HepG2 (cell line): ENCODE data around the gene TP53TG5. TPM values are rescaled to one million over a fixed set of nuclear protein-coding genes. Genes with fewer than 3 reads are reported as not detected.

Experiments used
- ASH2L ChIP-seq: fragments of 300-600, 200-600 bp; sonication (generic); IDR thresholded peaks from 2 replicates; pipeline ENCODE4 v1.7.0; 2017; ENCODE audit warnings: low read depth, mild to moderate bottlenecking, moderate library complexity, mixed read lengths, low read length; ENCODE audit not compliant: insufficient read length
- DZIP1 ChIP-seq: sonication (generic); formaldehyde crosslinking; IDR thresholded peaks from 2 replicates; pipeline ENCODE4 v1.5.0; 2020; ENCODE audit warnings: mild to moderate bottlenecking, missing genetic modification reagents
- GZF1 ChIP-seq: sonication (generic); formaldehyde crosslinking; IDR thresholded peaks from 2 replicates; pipeline ENCODE4 v1.5.1; 2020; ENCODE audit warnings: mild to moderate bottlenecking, missing genetic modification reagents
- HOXD1 ChIP-seq: sonication (generic); formaldehyde crosslinking; IDR thresholded peaks from 2 replicates; pipeline ENCODE4 v1.5.0; 2020; ENCODE audit warnings: missing genetic modification reagents
- JDP2 ChIP-seq: sonication (generic); formaldehyde crosslinking; IDR thresholded peaks from 2 replicates; pipeline ENCODE4 v1.8.1; 2022; ENCODE audit warnings: missing genetic modification reagents, borderline replicate concordance
- KLF11 ChIP-seq: IDR thresholded peaks from 2 replicates; pipeline ENCODE4 v1.6.1; 2016; ENCODE audit warnings: missing compliant biosample characterization
- MAZ ChIP-seq, 2 experiments: sonication (generic) in 1 of 2; formaldehyde crosslinking in 1 of 2; IDR thresholded peaks; 2 replicates each; pipeline versions ENCODE4 v1.5.0 to v1.6.1; 2012 to 2020; ENCODE audit warnings: low read depth in 2 of 2, mild to moderate bottlenecking in 2 of 2, borderline replicate concordance in 1 of 2, improper control_type of control experiment in 1 of 2, low read length in 1 of 2, missing genetic modification reagents in 1 of 2, moderate library complexity in 1 of 2
- NFE2 ChIP-seq: sonication (generic); formaldehyde crosslinking; IDR thresholded peaks from 2 replicates; pipeline ENCODE4 v1.4.0; 2020; ENCODE audit warnings: missing genetic modification reagents
- NONO ChIP-seq, 2 experiments: fragments of 450-650 bp in 1 of 2; sonication (generic) in 1 of 2; formaldehyde crosslinking in 1 of 2; IDR thresholded peaks in 1 of 2; conservative IDR thresholded peaks in 1 of 2; 2 replicates each; pipeline versions ENCODE4 v1.6.1 to v1.8.0; 2017 to 2022; ENCODE audit warnings: mild to moderate bottlenecking in 1 of 2, missing genetic modification reagents in 1 of 2, moderate library complexity in 1 of 2
- NR0B2 ChIP-seq: sonication (generic); formaldehyde crosslinking; IDR thresholded peaks from 2 replicates; pipeline ENCODE4 v1.4.0; 2020; ENCODE audit warnings: mild to moderate bottlenecking, missing genetic modification reagents
- PAF1 ChIP-seq: IDR thresholded peaks from 2 replicates; pipeline ENCODE4 v1.6.1; 2016; ENCODE audit warnings: missing genetic modification reagents, missing compliant biosample characterization
- SP4 ChIP-seq: sonication (generic); formaldehyde crosslinking; IDR thresholded peaks from 2 replicates; pipeline ENCODE4 v1.8.1; 2023; ENCODE audit warnings: mild to moderate bottlenecking, missing genetic modification reagents
- ZBTB14 ChIP-seq: sonication (generic); formaldehyde crosslinking; IDR thresholded peaks from 2 replicates; pipeline ENCODE4 v1.4.0; 2020; ENCODE audit warnings: missing genetic modification reagents
- ZBTB34 ChIP-seq: sonication (generic); formaldehyde crosslinking; IDR thresholded peaks from 2 replicates; pipeline ENCODE4 v1.8.0; 2022; ENCODE audit warnings: mild to moderate bottlenecking, missing genetic modification reagents
- ZGPAT ChIP-seq: IDR thresholded peaks from 2 replicates; pipeline ENCODE4 v1.6.1; 2016; ENCODE audit warnings: mild to moderate bottlenecking
- ZMYM3 ChIP-seq: sonication (generic); formaldehyde crosslinking; IDR thresholded peaks from 2 replicates; pipeline ENCODE4 v1.5.1; 2020; ENCODE audit warnings: mild to moderate bottlenecking, missing genetic modification reagents
- ZNF263 ChIP-seq: sonication (generic); formaldehyde crosslinking; IDR thresholded peaks from 2 replicates; pipeline ENCODE4 v1.4.0; 2020; ENCODE audit warnings: missing genetic modification reagents
- ZNF274 ChIP-seq: sonication (generic); formaldehyde crosslinking; IDR thresholded peaks from 2 replicates; pipeline ENCODE4 v1.5.1; 2020; ENCODE audit warnings: mild to moderate bottlenecking, missing genetic modification reagents
- ZNF552 ChIP-seq: sonication (generic); formaldehyde crosslinking; IDR thresholded peaks from 2 replicates; pipeline ENCODE4 v1.9.0; 2022; ENCODE audit warnings: missing genetic modification reagents, mild to moderate bottlenecking, borderline replicate concordance
- ZNF619 ChIP-seq: sonication (generic); formaldehyde crosslinking; IDR thresholded peaks from 2 replicates; pipeline ENCODE4 v1.4.0; 2020; ENCODE audit warnings: mild to moderate bottlenecking, missing genetic modification reagents
- ZNF644 ChIP-seq: IDR thresholded peaks from 2 replicates; pipeline ENCODE4 v1.6.1; 2016; ENCODE audit warnings: low read depth
- ZNF660 ChIP-seq: sonication (generic); formaldehyde crosslinking; IDR thresholded peaks from 2 replicates; pipeline ENCODE4 v1.5.1; 2020; ENCODE audit warnings: mild to moderate bottlenecking, low read depth, missing genetic modification reagents, borderline replicate concordance
- polyA plus RNA-seq, 8 experiments: library from polyadenylated mRNA; depleted of rRNA in 3 of 8; stranded (reverse) in 7 of 8; unstranded in 1 of 8; fragments of >200 nt; fragmentation: Illumina TruSeq in 4 of 8; extraction: Trizol in 4 of 8; gene quantifications; 2 replicates each; pipeline versions ENCODE4 v1.2.1 to v1.2.3, GENCODE V29; 2011 to 2016; ENCODE audit warnings: low read depth in 4 of 8, missing spikeins in 1 of 8, mixed read lengths in 1 of 8; ENCODE audit not compliant: insufficient read depth in 1 of 8
- total RNA-seq, 5 experiments: library from RNA; depleted of rRNA; stranded (reverse); fragments of >200 nt; fragmentation: Illumina TruSeq; extraction: Trizol; gene quantifications; 2 replicates each; pipeline ENCODE4 v1.2.3, GENCODE V29; 2016; ENCODE audit warnings: low read depth in 1 of 5

The TP53TG5 gene
- total and polyA plus RNA-seq, 2 of the 13 experiments (the other 11 are each of a cell fraction or from before 2014, with no cell fraction given): 0.11 TPM; not detected in 1

- TF ChIP-seq KLF11 (CRISPR knock-in tag): no peak
- TF ChIP-seq ZNF660 (CRISPR knock-in tag): no peak
- TF ChIP-seq PAF1: no peak
- no peak for TF ChIP-seq ZNF552 (CRISPR knock-in tag)
- no peak; the same call in 1 of the 2 replicates for TF ChIP-seq ZNF263 (CRISPR knock-in tag)
- no peak; the same call in 1 of the 2 replicates for TF ChIP-seq MAZ (IDR thresholded peaks at IDR 0.05; ENCODE audit: borderline replicate concordance, low read depth, low read length)
- TF ChIP-seq MAZ (CRISPR knock-in tag; IDR thresholded peaks at IDR 0.05; ENCODE audit: low read depth): no peak
- no peak for TF ChIP-seq ZMYM3 (CRISPR knock-in tag)
- peak; percentile 70 for TF ChIP-seq ASH2L
- TF ChIP-seq JDP2: no peak; the same call in 1 of the 2 replicates
- no peak for TF ChIP-seq ZNF274 (CRISPR knock-in tag)
- TF ChIP-seq NR0B2 (CRISPR knock-in tag): no peak
- no peak for TF ChIP-seq ZNF619 (CRISPR knock-in tag)
- TF ChIP-seq ZGPAT: peak; percentile 3
- no peak for TF ChIP-seq GZF1 (CRISPR knock-in tag)
- no peak for TF ChIP-seq DZIP1 (CRISPR knock-in tag)
- peak; percentile 34; the same call in 1 of the 2 replicates for TF ChIP-seq SP4 (CRISPR knock-in tag)
- TF ChIP-seq ZBTB14 (CRISPR knock-in tag): no peak
- TF ChIP-seq NONO (IDR thresholded peaks at IDR 0.05): no peak
- TF ChIP-seq NONO (CRISPR knock-in tag; conservative IDR thresholded peaks at IDR 0.05): peak; percentile 56; the same call in 1 of the 2 replicates
- no peak for TF ChIP-seq ZNF644 (CRISPR knock-in tag)
- no peak for TF ChIP-seq NFE2
- TF ChIP-seq ZBTB34 (CRISPR knock-in tag): no peak
- no peak for TF ChIP-seq HOXD1 (CRISPR knock-in tag)
Measured at GRCh38 chr20:45359406-45360148, 18.5 kb downstream of the TP53TG5 start (continued).
